Measurements from ENCODE around the gene HLA-DQB1.
"Not testable (repeated sequence)": the region's sequence is repeated elsewhere in the genome, so short reads cannot be mapped to it uniquely, and the experiment has no call there.

Gene HLA-DQB1

GRCh38 chr6:32666420-32667300 lies at the start of gene HLA-DQB1:
Gene HLA-DQB1, minus strand, starts transcription at chr6:32666657. Its CDS starts 50 bp downstream, at chr6:32666607.
- TF ChIP-seq CTCF (IDR thresholded peaks at IDR 0.05; ENCODE audit: low read depth, low read length, missing control alignments): no peak
- DNase-seq (ENCODE audit: extremely low read depth, low read depth): no peak
- H3K4me3 ChIP-seq (replicated peaks; ENCODE audit: low read depth, low read length): no peak within 1 kb of the TSS

GRCh38 chr6:32713241-32713640 lies 46.8 kb upstream of the HLA-DQB1 start:
- no peak for TF ChIP-seq CTCF (IDR thresholded peaks at IDR 0.05; ENCODE audit: low read depth, low read length, missing control alignments)
- H3K4me3 ChIP-seq (replicated peaks; ENCODE audit: low read depth, low read length): no peak overlapping the region
- no peak for DNase-seq (ENCODE audit: extremely low read depth, low read depth)

GRCh38 chr6:32709625-32710024 lies 43.2 kb upstream of the HLA-DQB1 start:
- DNase-seq (ENCODE audit: extremely low read depth, low read depth): no peak
- H3K4me3 ChIP-seq (replicated peaks; ENCODE audit: low read depth, low read length): no peak overlapping the region
- no peak for TF ChIP-seq CTCF (IDR thresholded peaks at IDR 0.05; ENCODE audit: low read depth, low read length, missing control alignments)

- not testable (repeated sequence) for H3K4me3 ChIP-seq (replicated peaks; ENCODE audit: low read depth, low read length); DNase-seq (ENCODE audit: extremely low read depth, low read depth)
These were observed 38.7 kb upstream of the HLA-DQB1 start for GRCh38 chr6:32705164-32705563.

GRCh38 chr6:32703347-32703746 lies 36.9 kb upstream of the HLA-DQB1 start:
- no peak overlapping the region for H3K4me3 ChIP-seq (replicated peaks; ENCODE audit: low read depth, low read length)
- DNase-seq (ENCODE audit: extremely low read depth, low read depth): no peak
- no peak for TF ChIP-seq CTCF (IDR thresholded peaks at IDR 0.05; ENCODE audit: low read depth, low read length, missing control alignments)

- TF ChIP-seq CTCF (IDR thresholded peaks at IDR 0.05; ENCODE audit: low read depth, low read length, missing control alignments): peak; percentile 63
- DNase-seq (ENCODE audit: extremely low read depth, low read depth): peak; percentile 33
- no peak overlapping the region for H3K4me3 ChIP-seq (replicated peaks; ENCODE audit: low read depth, low read length)
These were observed 34.1 kb upstream of the HLA-DQB1 start for GRCh38 chr6:32700391-32701040.

- TF ChIP-seq CTCF (IDR thresholded peaks at IDR 0.05; ENCODE audit: low read depth, low read length, missing control alignments): no peak
- no peak overlapping the region for H3K4me3 ChIP-seq (replicated peaks; ENCODE audit: low read depth, low read length)
- no peak for DNase-seq (ENCODE audit: extremely low read depth, low read depth)
These were observed 30.6 kb upstream of the HLA-DQB1 start for GRCh38 chr6:32697031-32697430.
